Stimulated activated memory B cell treated with anti-CD40 and anti-IgM and Interleukin-4, amounts not matched to agents 10 μg/mL and 1 μg/mL and 100 μg/mL, for 72 hours (primary cell): ENCODE results near the gene DNAH11.

Experiments used
- ATAC-seq: fragments of 150-1000 bp; cut with Tn5 transposase; 2 replicates; pipeline ENCODE4 v1.10.0; 2021
- H3K27ac Mint-ChIP-seq: one replicate; pipeline ENCODE4 v1.8.0; 2022; ENCODE audit warnings: mild to moderate bottlenecking, mixed read lengths
- H3K27me3 Mint-ChIP-seq: one replicate; pipeline ENCODE4 v1.8.0; 2022; ENCODE audit warnings: mixed read lengths
- H3K36me3 Mint-ChIP-seq: one replicate; pipeline ENCODE4 v1.8.0; 2022; ENCODE audit warnings: mixed read lengths
- H3K4me1 Mint-ChIP-seq: one replicate; pipeline ENCODE4 v1.8.0; 2022; ENCODE audit warnings: mixed read lengths
- H3K4me3 Mint-ChIP-seq: one replicate; pipeline ENCODE4 v1.8.0; 2022; ENCODE audit warnings: mild to moderate bottlenecking, moderate library complexity, mixed read lengths
- H3K9me3 Mint-ChIP-seq: one replicate; pipeline ENCODE4 v1.8.0; 2022; ENCODE audit warnings: mixed read lengths

Gene DNAH11

DNA sequence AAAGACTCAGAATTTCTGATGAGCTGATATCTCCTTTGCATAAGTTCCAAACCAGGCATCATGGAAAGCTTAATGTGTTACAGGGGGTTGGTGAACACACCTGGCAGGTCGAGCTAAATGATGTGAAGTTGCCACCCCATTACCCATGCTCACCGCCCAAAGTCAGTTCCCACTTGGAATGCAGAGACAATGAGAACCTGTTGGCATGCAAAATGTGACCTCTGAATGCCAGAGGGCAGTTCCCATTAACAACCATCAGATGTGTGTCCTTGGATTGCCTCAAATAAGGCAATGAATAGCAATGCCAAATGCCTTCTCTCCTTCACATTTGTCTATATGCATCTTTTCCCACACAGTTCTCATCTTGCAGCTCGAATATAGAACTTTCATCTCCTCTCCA lies 212.1 kb downstream of the DNAH11 start:
- H3K9me3 Mint-ChIP-seq: no peaks in the 10 kb centered on the region
- no peak overlapping the region for H3K4me3 Mint-ChIP-seq
- no peak for ATAC-seq
- no peak overlapping the region for H3K27ac Mint-ChIP-seq
- H3K4me1 Mint-ChIP-seq: no peaks in the 10 kb centered on the region
- no peaks in the 10 kb centered on the region for H3K36me3 Mint-ChIP-seq
- H3K27me3 Mint-ChIP-seq: peaks cover 33% of the 10 kb centered on the region

- H3K4me1 Mint-ChIP-seq: no peaks in the 10 kb centered on the region
- peaks cover 42% of the 10 kb centered on the region for H3K27me3 Mint-ChIP-seq
- H3K9me3 Mint-ChIP-seq: no peaks in the 10 kb centered on the region
- H3K36me3 Mint-ChIP-seq: no peaks in the 10 kb centered on the region
- ATAC-seq: no peak
- H3K27ac Mint-ChIP-seq: no peak overlapping the region
- H3K4me3 Mint-ChIP-seq: no peak overlapping the region
Measured at GRCh38 chr7:21757537-21758282, 214.9 kb downstream of the DNAH11 start.

DNA sequence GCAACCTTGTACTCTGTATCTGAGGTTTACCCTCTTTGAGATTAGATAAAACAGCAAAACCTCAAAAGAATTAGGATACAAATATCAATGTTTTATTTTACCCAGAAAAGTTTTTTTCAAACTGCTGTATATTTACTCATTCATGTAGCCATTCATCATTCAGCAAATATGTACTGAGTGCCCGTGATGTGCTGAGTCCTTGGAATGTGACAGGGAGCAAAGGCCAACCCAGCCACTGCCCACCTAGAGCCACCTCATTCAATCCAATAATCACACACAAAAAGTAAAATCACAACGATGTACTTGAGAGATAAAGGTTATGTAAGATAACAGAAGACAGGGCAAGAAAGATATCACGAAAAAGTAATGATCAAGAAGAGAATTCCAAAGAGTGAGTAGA lies 215.4 kb downstream of the DNAH11 start:
- H3K9me3 Mint-ChIP-seq: no peaks in the 10 kb centered on the region
- ATAC-seq: no peak
- H3K4me1 Mint-ChIP-seq: no peaks in the 10 kb centered on the region
- no peak overlapping the region for H3K4me3 Mint-ChIP-seq
- H3K27ac Mint-ChIP-seq: no peak overlapping the region
- H3K27me3 Mint-ChIP-seq: peaks cover 46% of the 10 kb centered on the region
- H3K36me3 Mint-ChIP-seq: no peaks in the 10 kb centered on the region

DNA sequence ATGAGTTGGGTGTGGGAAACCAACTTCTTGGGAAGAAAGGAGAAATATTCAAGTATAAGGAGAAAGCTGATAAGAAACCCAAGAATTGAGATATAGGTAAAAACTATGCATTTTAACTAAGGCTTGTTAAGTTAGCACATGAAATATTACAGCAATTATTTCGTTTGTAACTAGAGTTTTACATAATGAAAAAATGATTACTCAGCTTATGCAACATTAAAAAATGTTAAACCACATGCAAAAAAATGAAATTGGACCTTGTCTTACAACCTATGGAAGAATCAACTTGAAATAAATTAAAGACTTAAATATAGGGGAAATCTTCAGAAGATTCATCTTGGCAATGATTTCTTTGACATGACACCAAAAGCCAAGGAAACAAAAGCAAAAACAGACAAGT lies 219.6 kb downstream of the DNAH11 start:
- ATAC-seq: no peak
- Mint-ChIP-seq H3K4me3 (no peak overlapping the region), H3K27me3 (peaks cover 36% of the 10 kb centered on the region), H3K9me3 (no peaks in the 10 kb centered on the region), H3K4me1 (no peaks in the 10 kb centered on the region), H3K36me3 (no peaks in the 10 kb centered on the region), H3K27ac (no peak overlapping the region)

GRCh38 chr7:21763818-21764217 lies 221.0 kb downstream of the DNAH11 start:
- Mint-ChIP-seq H3K4me3 (no peak overlapping the region), H3K27ac (no peak overlapping the region), H3K36me3 (no peaks in the 10 kb centered on the region), H3K4me1 (no peaks in the 10 kb centered on the region), H3K27me3 (peaks cover 22% of the 10 kb centered on the region), H3K9me3 (no peaks in the 10 kb centered on the region)
- no peak for ATAC-seq

- ATAC-seq: no peak
- H3K27ac Mint-ChIP-seq: no peak overlapping the region
- H3K9me3 Mint-ChIP-seq: no peaks in the 10 kb centered on the region
- no peak overlapping the region for H3K4me3 Mint-ChIP-seq
- no peaks in the 10 kb centered on the region for H3K4me1 Mint-ChIP-seq
- no peaks in the 10 kb centered on the region for H3K36me3 Mint-ChIP-seq
- H3K27me3 Mint-ChIP-seq: peaks cover 13% of the 10 kb centered on the region
Measured at GRCh38 chr7:21766218-21766617, 223.4 kb downstream of the DNAH11 start.

- peaks cover 7% of the 10 kb centered on the region for H3K27me3 Mint-ChIP-seq
- H3K4me1 Mint-ChIP-seq: no peaks in the 10 kb centered on the region
- H3K27ac Mint-ChIP-seq: no peak overlapping the region
- no peak overlapping the region for H3K4me3 Mint-ChIP-seq
- no peaks in the 10 kb centered on the region for H3K9me3 Mint-ChIP-seq
- ATAC-seq: no peak
- H3K36me3 Mint-ChIP-seq: no peaks in the 10 kb centered on the region
Measured at GRCh38 chr7:21767300-21767900, 224.6 kb downstream of the DNAH11 start.

DNA sequence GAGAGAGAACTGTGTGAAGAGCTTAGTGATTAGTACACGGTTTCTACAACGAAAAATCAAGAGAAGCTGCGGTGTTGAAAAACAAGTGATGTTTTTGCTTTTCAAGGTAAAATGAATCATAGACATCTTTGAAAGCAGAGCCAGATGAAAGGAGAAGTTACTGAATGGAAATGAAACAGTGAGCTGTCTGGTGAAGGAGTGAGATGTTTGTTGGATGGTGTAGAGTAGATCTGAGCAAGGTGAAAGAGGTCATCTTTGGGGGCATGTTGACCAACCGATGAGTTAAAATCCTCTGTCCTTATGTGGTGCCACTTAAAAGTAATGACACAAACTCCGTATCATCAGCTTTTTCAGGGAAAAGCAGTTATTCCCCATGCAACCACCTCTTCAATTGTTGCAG lies 225.4 kb downstream of the DNAH11 start:
- ATAC-seq: no peak
- no peaks in the 10 kb centered on the region for H3K9me3 Mint-ChIP-seq
- peaks cover 6% of the 10 kb centered on the region for H3K27me3 Mint-ChIP-seq
- H3K27ac Mint-ChIP-seq: no peak overlapping the region
- no peaks in the 10 kb centered on the region for H3K4me1 Mint-ChIP-seq
- no peaks in the 10 kb centered on the region for H3K36me3 Mint-ChIP-seq
- no peak overlapping the region for H3K4me3 Mint-ChIP-seq

GRCh38 chr7:21771266-21771665 lies 228.4 kb downstream of the DNAH11 start:
- ATAC-seq: no peak
- no peak overlapping the region for H3K27ac Mint-ChIP-seq
- no peaks in the 10 kb centered on the region for H3K36me3 Mint-ChIP-seq
- peaks cover 22% of the 10 kb centered on the region for H3K27me3 Mint-ChIP-seq
- H3K4me3 Mint-ChIP-seq: no peak overlapping the region
- H3K9me3 Mint-ChIP-seq: no peaks in the 10 kb centered on the region
- H3K4me1 Mint-ChIP-seq: no peaks in the 10 kb centered on the region

DNA sequence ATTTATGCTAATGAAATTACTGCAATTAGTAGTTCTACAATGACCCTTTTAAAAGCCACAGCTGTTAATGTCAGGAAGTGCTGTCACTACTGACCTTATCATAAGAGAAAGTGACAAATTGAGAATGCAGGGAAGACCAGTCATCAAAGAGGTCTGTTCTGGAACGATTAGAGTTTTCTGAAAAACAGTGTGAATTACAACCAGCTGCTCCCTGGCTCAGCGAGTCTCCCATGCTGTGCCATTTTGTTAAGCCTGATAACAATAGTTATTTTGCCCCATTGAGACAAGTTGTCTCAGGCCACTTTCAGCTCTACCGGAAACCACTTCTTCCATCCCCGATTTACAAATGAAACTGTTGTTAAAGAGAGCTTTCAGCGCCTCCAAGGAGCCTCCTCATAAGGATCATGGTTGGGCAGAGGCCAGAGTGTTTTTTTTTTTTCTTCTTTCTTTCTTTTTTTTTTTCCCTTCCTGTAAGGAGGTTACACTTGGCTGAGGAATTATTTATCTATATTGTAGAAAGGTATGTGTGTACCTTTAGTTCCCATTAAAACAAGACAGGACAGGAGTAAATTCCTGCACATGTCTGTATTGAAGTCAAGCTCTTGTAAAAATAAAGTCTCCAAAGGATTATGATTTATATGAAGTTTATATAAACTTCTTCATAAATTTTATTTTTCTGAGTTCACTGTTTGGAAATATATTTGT lies 229.2 kb downstream of the DNAH11 start:
- no peak overlapping the region for H3K27ac Mint-ChIP-seq
- H3K9me3 Mint-ChIP-seq: no peaks in the 10 kb centered on the region
- H3K36me3 Mint-ChIP-seq: no peaks in the 10 kb centered on the region
- H3K4me1 Mint-ChIP-seq: no peaks in the 10 kb centered on the region
- H3K4me3 Mint-ChIP-seq: no peak overlapping the region
- no peak for ATAC-seq
- peaks cover 22% of the 10 kb centered on the region for H3K27me3 Mint-ChIP-seq

GRCh38 chr7:21773326-21773725 lies 230.5 kb downstream of the DNAH11 start:
- H3K36me3 Mint-ChIP-seq: no peaks in the 10 kb centered on the region
- H3K27me3 Mint-ChIP-seq: peaks cover 22% of the 10 kb centered on the region
- no peaks in the 10 kb centered on the region for H3K9me3 Mint-ChIP-seq
- H3K4me3 Mint-ChIP-seq: no peak overlapping the region
- no peak for ATAC-seq
- H3K27ac Mint-ChIP-seq: no peak overlapping the region
- H3K4me1 Mint-ChIP-seq: no peaks in the 10 kb centered on the region

- Mint-ChIP-seq H3K9me3 (no peaks in the 10 kb centered on the region), H3K27me3 (peaks cover 20% of the 10 kb centered on the region), H3K27ac (no peak overlapping the region), H3K36me3 (no peaks in the 10 kb centered on the region), H3K4me1 (no peaks in the 10 kb centered on the region), H3K4me3 (no peak overlapping the region)
- no peak for ATAC-seq
Measured at GRCh38 chr7:21777921-21778320, 235.1 kb downstream of the DNAH11 start.

- no peaks in the 10 kb centered on the region for H3K4me1 Mint-ChIP-seq
- no peak for ATAC-seq
- no peaks in the 10 kb centered on the region for H3K36me3 Mint-ChIP-seq
- H3K27me3 Mint-ChIP-seq: peaks cover 9% of the 10 kb centered on the region
- H3K27ac Mint-ChIP-seq: no peak overlapping the region
- H3K9me3 Mint-ChIP-seq: no peaks in the 10 kb centered on the region
- H3K4me3 Mint-ChIP-seq: no peak overlapping the region
Measured at GRCh38 chr7:21778953-21779352, 236.1 kb downstream of the DNAH11 start.

GRCh38 chr7:21782996-21783395 lies 240.2 kb downstream of the DNAH11 start:
- no peak for ATAC-seq
- no peak overlapping the region for H3K27ac Mint-ChIP-seq
- H3K4me1 Mint-ChIP-seq: no peaks in the 10 kb centered on the region
- H3K9me3 Mint-ChIP-seq: no peaks in the 10 kb centered on the region
- no peaks in the 10 kb centered on the region for H3K27me3 Mint-ChIP-seq
- no peaks in the 10 kb centered on the region for H3K36me3 Mint-ChIP-seq
- H3K4me3 Mint-ChIP-seq: no peak overlapping the region

GRCh38 chr7:21784989-21785388 lies 242.2 kb downstream of the DNAH11 start:
- peaks cover 4% of the 10 kb centered on the region for H3K27me3 Mint-ChIP-seq
- ATAC-seq: no peak
- H3K4me3 Mint-ChIP-seq: no peak overlapping the region
- no peaks in the 10 kb centered on the region for H3K4me1 Mint-ChIP-seq
- no peaks in the 10 kb centered on the region for H3K36me3 Mint-ChIP-seq
- no peaks in the 10 kb centered on the region for H3K9me3 Mint-ChIP-seq
- no peak overlapping the region for H3K27ac Mint-ChIP-seq

DNA sequence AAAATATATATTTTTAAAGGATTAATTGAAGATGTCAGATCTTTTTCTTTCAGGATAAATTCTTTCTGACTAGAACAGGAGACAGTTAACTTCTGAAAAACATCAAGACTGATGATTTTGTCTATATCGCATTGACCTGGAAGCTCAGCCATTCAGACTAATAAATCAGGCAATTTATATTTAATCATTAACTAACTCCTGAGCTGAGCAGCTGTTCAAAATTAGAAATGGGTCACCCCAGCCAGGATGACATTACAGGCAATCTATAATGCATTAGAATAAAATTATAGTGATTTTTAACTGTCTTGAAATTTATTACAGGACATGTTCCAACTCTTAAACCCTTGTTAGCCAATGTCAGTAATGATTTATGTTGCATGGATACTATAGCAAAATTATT lies 263.0 kb downstream of the DNAH11 start:
- Mint-ChIP-seq H3K36me3 (no peaks in the 10 kb centered on the region), H3K27ac (no peak overlapping the region), H3K4me3 (no peak overlapping the region), H3K4me1 (no peaks in the 10 kb centered on the region), H3K27me3 (peaks cover 21% of the 10 kb centered on the region), H3K9me3 (no peaks in the 10 kb centered on the region)
- no peak for ATAC-seq
